AG09309 (cell line): ENCODE results near the gene CDK5.

Experiments
- DNase-seq: peaks from one replicate; pipeline ENCODE4 v3.0.0-alpha.2; 2010; ENCODE audit warnings: low read depth
- H3K4me3 ChIP-seq: 2 replicates; pipeline ENCODE4 v1.5.1; 2011; ENCODE audit warnings: mild to moderate bottlenecking, low read depth, low read length, moderate library complexity; ENCODE audit not compliant: control insufficient read depth
- TF ChIP-seq, protein P1 (sequence below): IDR thresholded peaks from 2 replicates; pipeline ENCODE4 v1.5.1; 2011; ENCODE audit warnings: mild to moderate bottlenecking, low read depth, low read length, inconsistent platforms; ENCODE audit not compliant: insufficient read depth, control insufficient read depth; ENCODE audit errors: missing control alignments

CDK5 gene

DNA sequence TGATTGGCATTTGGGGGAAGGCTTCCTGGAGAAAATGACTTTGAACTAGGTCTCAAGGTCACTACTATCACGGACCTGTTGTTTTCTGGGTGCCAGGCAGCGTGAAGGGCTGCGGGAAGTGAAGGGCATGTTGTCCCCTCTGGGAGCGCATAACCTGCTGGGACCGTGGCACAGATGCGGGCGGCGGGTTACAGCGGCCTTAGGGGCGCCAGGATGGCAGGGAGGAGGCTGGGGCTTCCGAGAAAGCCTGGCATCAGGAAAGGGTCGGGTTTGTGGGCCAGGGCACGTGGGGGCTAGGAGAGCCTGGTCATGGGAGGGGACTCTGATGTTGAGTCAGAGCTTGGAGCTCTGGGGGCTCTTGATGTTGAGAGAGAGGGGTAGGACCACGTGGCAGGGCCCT lies 7.8 kb upstream of the CDK5 start:
- DNase-seq = no peak
- TF ChIP-seq, protein P1, sequence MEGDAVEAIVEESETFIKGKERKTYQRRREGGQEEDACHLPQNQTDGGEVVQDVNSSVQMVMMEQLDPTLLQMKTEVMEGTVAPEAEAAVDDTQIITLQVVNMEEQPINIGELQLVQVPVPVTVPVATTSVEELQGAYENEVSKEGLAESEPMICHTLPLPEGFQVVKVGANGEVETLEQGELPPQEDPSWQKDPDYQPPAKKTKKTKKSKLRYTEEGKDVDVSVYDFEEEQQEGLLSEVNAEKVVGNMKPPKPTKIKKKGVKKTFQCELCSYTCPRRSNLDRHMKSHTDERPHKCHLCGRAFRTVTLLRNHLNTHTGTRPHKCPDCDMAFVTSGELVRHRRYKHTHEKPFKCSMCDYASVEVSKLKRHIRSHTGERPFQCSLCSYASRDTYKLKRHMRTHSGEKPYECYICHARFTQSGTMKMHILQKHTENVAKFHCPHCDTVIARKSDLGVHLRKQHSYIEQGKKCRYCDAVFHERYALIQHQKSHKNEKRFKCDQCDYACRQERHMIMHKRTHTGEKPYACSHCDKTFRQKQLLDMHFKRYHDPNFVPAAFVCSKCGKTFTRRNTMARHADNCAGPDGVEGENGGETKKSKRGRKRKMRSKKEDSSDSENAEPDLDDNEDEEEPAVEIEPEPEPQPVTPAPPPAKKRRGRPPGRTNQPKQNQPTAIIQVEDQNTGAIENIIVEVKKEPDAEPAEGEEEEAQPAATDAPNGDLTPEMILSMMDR = no peak
- H3K4me3 ChIP-seq = no peak overlapping the region

DNA sequence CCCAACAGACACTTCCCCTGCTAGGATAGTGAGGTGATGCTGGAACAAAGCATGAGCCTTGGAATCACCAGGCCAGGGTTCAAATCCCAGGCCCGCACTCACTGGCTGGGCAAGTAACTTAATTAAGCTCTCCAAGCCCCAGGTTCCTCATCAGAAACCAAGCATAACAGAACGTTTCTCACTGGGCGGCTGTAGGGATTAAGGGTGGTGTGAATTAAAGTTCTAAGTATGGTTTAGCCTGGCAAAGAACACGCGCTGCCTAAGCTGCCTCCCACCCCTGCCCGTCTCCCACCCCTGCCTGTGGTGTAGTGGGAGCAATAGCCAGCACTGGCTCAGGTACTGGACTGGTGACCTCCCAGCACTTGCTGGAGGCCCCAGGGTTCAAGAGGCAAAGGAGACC lies 7.3 kb upstream of the CDK5 start:
- DNase-seq = no peak
- TF ChIP-seq, protein P1 = no peak
- no peak overlapping the region for H3K4me3 ChIP-seq

DNA sequence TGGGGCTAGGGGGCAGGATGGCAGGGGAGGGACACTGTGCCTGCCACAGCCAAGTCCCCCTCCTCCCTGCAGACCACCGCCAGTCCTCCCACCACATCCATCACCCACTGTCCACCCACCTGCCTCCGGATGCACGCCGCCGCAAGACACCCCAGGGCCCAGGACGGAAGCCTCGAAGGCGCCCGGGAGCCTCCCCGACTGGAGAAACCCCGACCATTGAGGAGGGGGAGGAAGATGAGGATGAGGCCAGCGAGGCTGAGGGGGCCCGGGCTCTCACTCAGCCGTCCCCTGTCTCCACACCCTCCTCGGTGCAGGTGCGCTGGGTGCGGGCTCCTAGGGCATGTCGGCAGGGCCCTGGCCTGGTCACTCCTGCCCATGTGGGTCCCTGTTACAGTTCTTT lies 6.8 kb upstream of the CDK5 start:
- H3K4me3 ChIP-seq = no peak overlapping the region
- TF ChIP-seq, protein P1 = no peak
- DNase-seq = no peak

DNA sequence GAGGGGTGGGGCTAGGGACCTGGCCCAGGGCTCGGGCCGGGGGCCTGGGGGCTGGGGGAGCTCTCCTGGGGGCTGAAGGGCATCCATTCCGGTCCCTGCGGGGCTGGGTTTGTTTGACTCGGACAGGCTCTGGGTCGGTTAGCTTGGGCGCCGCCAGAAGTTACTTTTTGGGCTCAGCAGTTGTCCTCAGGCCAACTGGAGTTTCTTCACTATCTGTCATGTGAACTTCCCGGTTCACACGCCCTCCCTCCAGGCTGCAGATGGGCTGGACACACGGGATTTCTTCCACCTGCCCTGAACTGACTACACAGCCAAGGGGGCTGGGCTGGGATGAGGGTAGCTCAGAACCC lies 5.5 kb upstream of the CDK5 start:
- peak overlapping the region; percentile 9; the same call in 1 of the 2 replicates for H3K4me3 ChIP-seq
- no peak for DNase-seq
- TF ChIP-seq, protein P1 = no peak

DNA sequence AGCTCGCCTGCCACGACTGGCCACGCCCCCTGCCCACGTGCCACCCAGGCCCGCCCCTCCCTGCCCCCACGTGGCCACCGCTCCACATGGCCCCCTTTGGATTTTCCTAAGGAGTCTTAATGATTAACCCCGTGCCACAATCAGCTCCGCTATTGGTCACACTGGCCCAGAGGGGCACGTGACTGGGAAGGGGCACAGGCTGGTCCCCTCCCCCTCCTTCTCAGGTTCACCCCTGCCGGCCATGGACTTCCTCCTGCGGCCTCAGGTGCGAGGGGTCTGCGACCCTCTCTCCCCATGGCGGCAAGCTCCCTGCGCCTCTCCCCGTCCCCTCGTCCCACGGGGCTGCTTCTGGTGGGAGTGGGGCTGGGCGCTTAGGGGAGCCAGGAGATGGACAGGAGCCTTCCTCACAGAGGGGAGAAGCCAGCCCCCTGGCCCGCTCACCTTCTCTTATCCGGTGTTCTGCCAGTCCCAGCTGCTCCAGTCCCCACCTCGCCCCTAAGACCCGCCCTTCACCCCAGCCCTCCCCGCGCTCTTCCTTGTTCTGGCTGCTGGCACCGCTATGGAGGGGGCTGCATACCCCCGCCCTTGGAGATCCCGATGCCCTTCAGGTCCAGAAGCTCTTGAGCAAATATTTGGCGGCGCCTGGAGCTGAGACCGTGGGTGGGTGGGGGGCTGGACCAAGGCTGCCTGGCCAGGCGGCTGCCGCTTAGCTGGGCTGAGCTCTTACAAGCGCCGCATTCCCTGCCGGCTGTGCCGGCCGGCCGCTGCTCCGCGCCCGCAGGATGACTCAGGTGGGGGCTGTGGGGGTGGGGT lies 4.9 kb upstream of the CDK5 start:
- H3K4me3 ChIP-seq = peak overlapping the region; percentile 26
- TF ChIP-seq, protein P1 = no peak
- no peak for DNase-seq

DNA sequence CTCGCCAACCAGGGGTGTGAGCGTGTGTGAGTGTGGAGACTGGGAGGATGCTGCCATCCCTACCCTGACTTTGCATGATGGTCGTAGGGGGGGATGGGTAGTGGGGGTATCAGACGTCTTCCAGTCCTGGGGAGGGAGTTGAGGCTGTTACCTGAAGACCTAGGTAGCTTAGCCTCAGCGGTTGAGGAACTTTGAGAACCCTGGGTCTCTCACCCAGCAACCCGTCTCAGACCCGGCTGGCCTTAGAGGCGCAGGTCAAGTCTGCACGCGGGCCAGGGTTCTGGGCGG lies 4.4 kb upstream of the CDK5 start:
- peak overlapping the region; percentile 26 for H3K4me3 ChIP-seq
- TF ChIP-seq, protein P1 = no peak
- DNase-seq = no peak
